Mammary epithelial cell (primary cell): ENCODE measurements around the gene GMPR2.

ENCODE experiments used
- EZH2 ChIP-seq: IDR thresholded peaks from 2 replicates; pipeline ENCODE4 v1.6.1; 2012; ENCODE audit warnings: low read length, inconsistent platforms, borderline replicate concordance
- TF ChIP-seq, protein P1 (sequence below), 2 donors: IDR thresholded peaks in 1 of 2; conservative IDR thresholded peaks in 1 of 2; 2 replicates each; pipeline ENCODE4 v1.5.1; 2011 to 2012; ENCODE audit warnings: inconsistent platforms in 2 of 2, low read length in 2 of 2, mild to moderate bottlenecking in 2 of 2, control low read depth in 1 of 2, low read depth in 1 of 2; ENCODE audit not compliant: insufficient read depth in 1 of 2; ENCODE audit errors: extremely low read depth in 1 of 2

DNA sequence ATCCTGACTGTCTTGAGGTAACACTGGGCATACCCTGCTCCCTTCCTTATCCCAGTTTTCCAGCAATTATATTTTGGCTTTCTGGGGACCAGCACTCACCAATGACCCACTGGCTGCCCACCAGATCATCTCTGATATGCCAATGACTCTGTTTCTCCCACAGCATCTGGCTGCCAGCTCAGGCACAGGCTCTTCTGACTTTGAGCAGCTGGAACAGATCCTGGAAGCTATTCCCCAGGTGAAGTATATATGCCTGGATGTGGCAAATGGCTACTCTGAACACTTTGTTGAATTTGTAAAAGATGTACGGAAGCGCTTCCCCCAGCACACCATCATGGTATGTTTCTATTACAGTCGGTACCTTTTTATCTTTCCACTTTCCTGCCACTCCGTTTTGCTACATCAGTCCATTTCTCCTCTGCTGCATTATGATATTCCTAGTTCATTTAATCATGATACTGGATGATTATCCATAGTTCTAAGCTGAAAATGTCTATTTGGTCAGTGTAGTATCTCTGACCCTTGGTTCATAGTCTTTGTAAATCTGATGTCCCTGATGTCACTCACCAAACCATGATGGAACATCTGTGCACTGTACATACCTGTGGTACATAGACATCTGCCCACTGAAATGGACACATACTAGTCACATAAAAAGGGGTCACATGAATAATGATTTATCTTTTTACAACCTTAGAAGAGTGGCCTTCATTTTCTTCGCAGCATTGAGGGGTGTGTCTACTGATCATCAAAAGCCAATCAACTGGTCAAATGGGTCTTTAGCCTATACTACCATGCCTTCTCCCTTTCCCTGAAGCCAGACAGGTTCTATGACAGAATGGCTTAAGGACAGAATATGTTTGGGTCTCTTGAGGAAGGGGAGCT, 3.3 kb downstream of the GMPR2 start:
- TF ChIP-seq, protein P1, sequence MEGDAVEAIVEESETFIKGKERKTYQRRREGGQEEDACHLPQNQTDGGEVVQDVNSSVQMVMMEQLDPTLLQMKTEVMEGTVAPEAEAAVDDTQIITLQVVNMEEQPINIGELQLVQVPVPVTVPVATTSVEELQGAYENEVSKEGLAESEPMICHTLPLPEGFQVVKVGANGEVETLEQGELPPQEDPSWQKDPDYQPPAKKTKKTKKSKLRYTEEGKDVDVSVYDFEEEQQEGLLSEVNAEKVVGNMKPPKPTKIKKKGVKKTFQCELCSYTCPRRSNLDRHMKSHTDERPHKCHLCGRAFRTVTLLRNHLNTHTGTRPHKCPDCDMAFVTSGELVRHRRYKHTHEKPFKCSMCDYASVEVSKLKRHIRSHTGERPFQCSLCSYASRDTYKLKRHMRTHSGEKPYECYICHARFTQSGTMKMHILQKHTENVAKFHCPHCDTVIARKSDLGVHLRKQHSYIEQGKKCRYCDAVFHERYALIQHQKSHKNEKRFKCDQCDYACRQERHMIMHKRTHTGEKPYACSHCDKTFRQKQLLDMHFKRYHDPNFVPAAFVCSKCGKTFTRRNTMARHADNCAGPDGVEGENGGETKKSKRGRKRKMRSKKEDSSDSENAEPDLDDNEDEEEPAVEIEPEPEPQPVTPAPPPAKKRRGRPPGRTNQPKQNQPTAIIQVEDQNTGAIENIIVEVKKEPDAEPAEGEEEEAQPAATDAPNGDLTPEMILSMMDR (conservative IDR thresholded peaks at IDR 0.05 in 1 of 2, IDR thresholded peaks at IDR 0.05 in 1 of 2; ENCODE audit: extremely low read depth in 1 of 2, insufficient read depth in 1 of 2, low read depth in 1 of 2, low read length in 2 of 2) = no peak
- TF ChIP-seq EZH2 = no peak
